ENCODE data around the gene MEIOC.
A peak's percentile ranks its signal among the peaks of the same experiment; 100 is the strongest.

- TF ChIP-seq CTCF (IDR thresholded peaks at IDR 0.05 in 4 of 5, conservative IDR thresholded peaks at IDR 0.05 in 1 of 5): peak in 1 of 5 experiments; percentile 30
- no peak for TF ChIP-seq POLR2A (IDR thresholded peaks at IDR 0.05)
Measured at GRCh38 chr17:44672479-44673093, 16.3 kb downstream of the MEIOC start.

Measured in gastrocnemius medialis (tissue), 4 donors.